Fibroblast of pulmonary artery (primary cell): ENCODE data around the gene MORN5.
"Not testable (repeated sequence)": the region's sequence is repeated elsewhere in the genome, so short reads cannot be mapped to it uniquely, and the experiment has no call there.

Experiments
- DNase-seq: peaks from one replicate; pipeline ENCODE4 v3.0.0-alpha.2; 2010; ENCODE audit warnings: low read depth
- H3K4me3 ChIP-seq: replicated peaks from 2 replicates; pipeline ENCODE4 v1.5.1; 2011; ENCODE audit warnings: low read depth, mild to moderate bottlenecking, control low read depth, low read length, moderate library complexity
- TF ChIP-seq, protein P1 (sequence below): IDR thresholded peaks from 2 replicates; pipeline ENCODE4 v1.5.1; 2011; ENCODE audit warnings: mild to moderate bottlenecking, control low read depth, low read length, inconsistent platforms; ENCODE audit errors: missing control alignments

MORN5 gene

DNA sequence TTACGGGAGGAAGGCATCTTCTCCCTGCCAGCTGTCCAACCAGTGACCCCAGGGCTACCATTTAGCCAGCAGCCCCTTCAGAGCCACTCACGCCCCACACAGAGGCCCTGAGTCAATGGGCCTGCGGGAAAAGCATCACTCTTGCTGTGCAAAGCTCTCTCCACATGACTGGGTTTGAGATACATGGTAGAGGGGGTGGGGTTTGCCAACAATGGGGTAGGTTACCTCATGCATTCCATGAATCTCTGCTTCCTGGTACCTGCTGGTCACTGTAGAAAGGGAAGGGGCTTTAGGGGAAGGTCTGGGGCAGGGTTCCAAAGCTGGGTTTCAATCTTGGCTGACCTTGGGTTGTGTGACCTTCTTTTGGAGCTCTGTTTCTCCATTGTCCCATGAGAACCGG lies 43.7 kb upstream of the MORN5 start:
- TF ChIP-seq, protein P1, sequence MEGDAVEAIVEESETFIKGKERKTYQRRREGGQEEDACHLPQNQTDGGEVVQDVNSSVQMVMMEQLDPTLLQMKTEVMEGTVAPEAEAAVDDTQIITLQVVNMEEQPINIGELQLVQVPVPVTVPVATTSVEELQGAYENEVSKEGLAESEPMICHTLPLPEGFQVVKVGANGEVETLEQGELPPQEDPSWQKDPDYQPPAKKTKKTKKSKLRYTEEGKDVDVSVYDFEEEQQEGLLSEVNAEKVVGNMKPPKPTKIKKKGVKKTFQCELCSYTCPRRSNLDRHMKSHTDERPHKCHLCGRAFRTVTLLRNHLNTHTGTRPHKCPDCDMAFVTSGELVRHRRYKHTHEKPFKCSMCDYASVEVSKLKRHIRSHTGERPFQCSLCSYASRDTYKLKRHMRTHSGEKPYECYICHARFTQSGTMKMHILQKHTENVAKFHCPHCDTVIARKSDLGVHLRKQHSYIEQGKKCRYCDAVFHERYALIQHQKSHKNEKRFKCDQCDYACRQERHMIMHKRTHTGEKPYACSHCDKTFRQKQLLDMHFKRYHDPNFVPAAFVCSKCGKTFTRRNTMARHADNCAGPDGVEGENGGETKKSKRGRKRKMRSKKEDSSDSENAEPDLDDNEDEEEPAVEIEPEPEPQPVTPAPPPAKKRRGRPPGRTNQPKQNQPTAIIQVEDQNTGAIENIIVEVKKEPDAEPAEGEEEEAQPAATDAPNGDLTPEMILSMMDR, result no peak
- H3K4me3 ChIP-seq, result no peak overlapping the region
- DNase-seq, result no peak

DNA sequence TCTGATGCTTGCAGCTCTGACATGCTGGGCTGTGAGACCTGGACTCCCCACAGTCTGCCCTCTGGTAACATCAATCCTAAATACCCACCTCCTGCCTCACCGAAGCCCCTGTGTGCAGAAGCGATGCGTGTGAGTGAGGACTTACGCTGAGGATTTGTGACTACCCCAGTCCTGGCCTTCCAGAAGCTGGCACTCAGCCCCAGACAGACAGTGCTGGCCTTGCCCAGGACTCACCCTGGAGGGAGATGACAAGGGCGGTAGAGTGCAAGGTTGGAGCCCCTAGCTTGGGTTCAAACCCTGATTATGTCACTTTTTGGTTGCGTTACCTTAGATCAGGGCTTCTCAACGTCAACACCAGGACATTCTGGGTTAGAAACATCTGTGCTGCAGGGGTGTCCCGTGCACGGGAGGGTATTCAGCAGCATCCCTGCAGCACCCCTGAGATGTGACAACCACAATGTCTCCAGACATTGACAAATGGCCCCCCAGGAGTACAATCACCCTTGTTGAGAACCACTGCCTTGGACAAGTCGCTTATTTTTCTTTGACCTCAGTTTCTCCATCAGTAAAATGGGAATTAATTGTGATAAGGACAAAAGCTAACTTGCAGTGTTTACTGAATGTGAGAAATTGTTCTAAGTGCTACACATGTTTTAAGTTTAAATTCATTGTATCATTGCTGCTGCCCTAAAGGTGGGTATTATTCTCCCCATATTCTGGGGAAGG lies 43.1 kb upstream of the MORN5 start:
- DNase-seq, result no peak
- TF ChIP-seq, protein P1, result no peak
- no peak overlapping the region for H3K4me3 ChIP-seq

DNA sequence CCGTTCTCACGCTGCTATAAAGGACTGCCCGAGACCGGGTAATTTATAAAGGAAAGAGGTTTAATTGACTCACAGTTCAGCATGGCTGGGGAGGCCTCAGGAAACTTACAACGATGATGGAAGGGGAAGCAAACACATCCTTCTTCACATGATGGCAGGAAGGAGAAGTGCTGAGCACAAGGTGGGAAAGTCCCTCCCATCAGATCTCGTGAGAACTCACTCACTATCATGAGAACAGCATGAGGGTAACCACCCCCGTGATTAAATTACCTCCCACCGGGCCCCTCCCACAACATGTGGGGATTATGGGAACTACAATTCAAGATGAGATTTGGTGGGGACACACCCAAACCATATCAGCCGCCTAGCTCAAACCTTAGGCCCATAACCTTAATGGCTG lies 42.5 kb upstream of the MORN5 start:
- not testable (repeated sequence) for DNase-seq

DNA sequence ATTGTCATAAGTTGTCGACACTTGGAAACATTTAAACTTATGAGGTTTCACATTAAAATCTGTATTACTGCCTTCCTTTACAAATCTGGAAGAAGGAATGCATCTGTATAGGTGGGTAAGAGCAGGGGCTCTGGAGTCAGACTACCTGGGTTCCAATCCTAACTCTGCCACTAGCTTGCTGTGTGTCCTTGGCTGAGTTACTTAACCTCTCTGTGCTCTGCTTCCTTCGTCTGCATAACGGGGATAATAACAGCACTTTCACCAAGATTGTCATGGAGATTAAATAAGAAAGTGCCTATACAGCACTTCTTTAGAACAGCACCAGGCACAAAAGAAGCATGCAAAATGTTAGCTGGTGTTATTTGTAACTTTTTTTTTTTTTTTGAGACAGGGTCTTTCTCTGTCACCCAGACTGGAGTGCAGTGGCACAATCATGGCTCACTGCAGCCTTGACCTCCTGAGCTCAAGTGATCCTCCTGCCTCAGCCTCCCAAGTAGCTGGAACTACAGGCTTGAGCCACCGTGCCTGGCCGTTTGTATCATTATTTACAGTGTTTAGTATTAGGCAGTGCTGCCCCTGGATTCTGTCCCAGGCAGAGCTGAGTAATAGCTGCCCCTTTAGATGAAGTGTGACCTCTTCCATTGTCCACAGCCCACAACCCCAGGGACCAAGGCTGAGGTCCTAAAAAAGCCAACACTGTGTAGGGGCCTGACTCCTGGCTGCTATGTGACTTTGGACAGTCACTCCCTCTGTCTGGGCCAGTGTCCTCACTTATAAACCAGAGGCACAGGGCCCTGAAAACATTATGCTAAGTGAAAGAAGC lies 41.2 kb upstream of the MORN5 start:
- DNase-seq, result peak; percentile 13
- TF ChIP-seq, protein P1, result no peak
- H3K4me3 ChIP-seq, result no peak overlapping the region

More for the DNA sequence above, 42.5 kb upstream of the MORN5 start:
- not testable (repeated sequence) for H3K4me3 ChIP-seq

DNA sequence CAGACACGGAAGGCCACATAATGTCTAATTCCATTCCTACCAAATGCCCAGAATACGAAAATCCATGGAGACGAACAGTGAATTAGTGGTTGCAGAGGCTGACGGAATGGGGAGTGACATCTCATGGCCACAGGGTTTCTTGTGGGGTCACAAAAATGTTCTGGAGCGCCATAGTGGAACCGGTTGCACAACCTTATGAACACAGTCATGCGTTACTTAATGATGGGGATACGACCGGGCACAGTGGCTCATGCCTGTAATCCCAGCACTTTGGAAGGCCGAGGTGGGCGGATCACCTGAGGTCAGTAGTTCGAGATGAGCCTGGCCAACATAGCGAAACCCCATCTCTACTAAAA lies 40.6 kb upstream of the MORN5 start:
- TF ChIP-seq, protein P1, result no peak
- H3K4me3 ChIP-seq, result no peak overlapping the region
- no peak for DNase-seq

DNA sequence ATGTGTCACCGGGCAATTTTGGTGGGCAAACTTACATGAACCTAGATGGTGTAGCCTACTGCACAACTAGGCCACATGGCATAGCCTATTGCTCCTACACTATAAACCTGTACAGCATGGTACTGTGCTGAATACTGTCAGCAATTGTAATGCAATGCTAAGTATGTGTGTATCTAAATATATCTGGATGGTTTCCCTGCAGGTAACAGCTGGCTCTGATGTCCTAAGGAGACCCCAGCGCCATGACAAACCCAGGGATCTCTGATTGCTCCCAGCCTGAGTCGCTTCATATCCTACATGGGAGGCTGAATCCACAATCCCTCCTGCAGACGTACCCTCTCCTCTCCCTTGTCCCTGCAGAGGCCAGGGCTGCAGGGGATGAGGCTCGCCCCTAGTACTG lies 40.0 kb upstream of the MORN5 start:
- TF ChIP-seq, protein P1, result no peak
- no peak for DNase-seq
- H3K4me3 ChIP-seq, result no peak overlapping the region

DNA sequence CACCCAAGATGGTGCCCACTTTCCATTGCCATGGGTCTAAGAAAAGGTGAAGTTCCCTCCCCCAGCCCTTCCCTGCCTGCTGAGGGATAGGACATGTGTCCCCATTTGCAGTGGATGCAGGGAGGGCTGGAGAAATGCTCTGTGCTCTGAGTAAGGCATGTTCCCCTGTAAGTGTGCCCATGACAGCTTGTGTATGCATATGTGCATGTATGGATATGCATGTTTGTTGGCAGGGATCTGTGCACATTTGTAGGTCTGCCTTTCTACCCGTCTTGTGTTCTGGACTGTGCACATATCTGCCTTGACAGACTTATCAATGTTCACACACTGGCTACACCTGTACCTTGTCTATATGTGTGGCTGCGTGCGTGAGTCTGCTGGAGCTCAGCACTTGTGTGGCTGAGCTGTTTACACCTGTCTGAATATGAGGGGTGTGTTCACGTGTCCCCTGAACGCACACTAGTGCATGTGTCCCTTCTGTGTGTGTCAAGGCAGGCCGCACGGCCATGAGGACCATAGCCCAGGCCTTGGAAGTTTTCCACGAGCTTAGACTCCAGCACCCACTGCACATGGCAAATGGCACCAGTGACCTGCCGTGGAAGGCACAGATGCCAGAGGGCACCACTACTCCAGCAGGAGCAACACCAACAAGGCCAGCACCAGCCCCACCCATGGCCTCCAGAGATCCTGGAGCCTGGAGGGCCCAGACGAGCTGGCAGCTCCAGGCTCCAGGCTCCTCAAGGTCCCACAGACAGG lies 39.2 kb upstream of the MORN5 start:
- TF ChIP-seq, protein P1, result no peak
- no peak for DNase-seq
- H3K4me3 ChIP-seq, result no peak overlapping the region
